ENCODE measurements around the gene PCDHGA7.
A peak's percentile ranks its signal among the peaks of the same experiment; 100 is the strongest.
"Not testable (repeated sequence)": the region's sequence is repeated elsewhere in the genome, so short reads cannot be mapped to it uniquely, and the experiment has no call there.

PCDHGA7 gene

DNA sequence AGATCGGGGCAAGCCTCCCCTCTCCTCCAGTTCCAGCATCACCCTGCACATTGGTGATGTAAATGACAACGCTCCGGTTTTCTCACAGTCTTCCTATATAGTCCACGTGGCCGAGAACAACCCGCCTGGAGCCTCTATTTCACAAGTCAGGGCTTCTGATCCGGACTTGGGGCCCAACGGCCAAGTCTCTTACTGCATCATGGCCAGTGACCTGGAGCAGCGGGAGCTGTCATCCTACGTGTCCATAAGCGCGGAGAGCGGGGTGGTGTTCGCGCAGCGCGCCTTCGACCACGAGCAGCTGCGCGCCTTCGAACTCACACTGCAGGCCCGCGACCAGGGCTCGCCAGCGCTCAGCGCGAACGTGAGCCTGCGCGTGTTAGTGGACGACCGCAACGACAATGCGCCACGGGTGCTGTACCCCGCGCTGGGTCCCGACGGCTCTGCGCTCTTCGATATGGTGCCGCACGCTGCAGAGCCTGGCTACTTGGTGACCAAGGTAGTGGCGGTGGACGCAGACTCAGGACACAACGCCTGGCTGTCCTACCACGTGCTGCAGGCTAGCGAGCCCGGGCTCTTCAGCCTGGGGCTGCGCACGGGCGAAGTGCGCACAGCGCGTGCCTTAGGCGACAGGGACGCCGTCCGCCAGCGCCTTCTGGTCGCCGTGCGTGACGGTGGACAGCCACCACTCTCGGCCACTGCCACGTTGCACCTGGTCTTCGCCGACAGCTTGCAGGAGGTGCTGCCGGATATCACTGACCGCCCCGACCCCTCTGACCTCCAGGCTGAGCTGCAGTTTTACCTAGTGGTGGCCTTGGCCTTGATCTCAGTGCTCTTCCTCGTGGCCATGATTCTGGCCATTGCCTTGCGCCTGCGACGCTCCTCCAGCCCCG lies 6.9 kb downstream of the PCDHGA7 start:
- peaks cover 0 to 8% (median 0%) of the 10 kb centered on the region in 4 experiments for H3K36me3 ChIP-seq (ENCODE audit: control insufficient read depth in 4 of 4, insufficient read depth in 4 of 4, low read length in 3 of 4)
- H3K27me3 ChIP-seq (replicated peaks in 2 of 5; ENCODE audit: control insufficient read depth in 4 of 5, insufficient read depth in 5 of 5, low read length in 4 of 5), result peaks cover 13 to 80% (median 42%) of the 10 kb centered on the region in 5 experiments
- 34% methylated on average over 77 of the region's 77 CpGs for WGBS (ENCODE audit: insufficient coverage)
- H3K4me1 ChIP-seq (ENCODE audit: control extremely low read depth in 1 of 4, control insufficient read depth in 4 of 4, insufficient read depth in 4 of 4, low read length in 3 of 4), result no peaks in the 10 kb centered on the region
- H3K9me3 ChIP-seq (ENCODE audit: control extremely low read depth in 1 of 5, control insufficient read depth in 4 of 5, insufficient read depth in 2 of 5, low read depth in 1 of 5, low read length in 4 of 5), result peaks cover 0 to 77% (median 52%) of the 10 kb centered on the region in 5 experiments
- no peak overlapping the region for H3K27ac ChIP-seq (ENCODE audit: insufficient read depth in 1 of 2, low read depth in 1 of 2, low read length in 2 of 2, poor library complexity in 1 of 2, severe bottlenecking in 2 of 2)
- CTCF ChIA-PET, result interaction anchor here (1.0 to 1.7 kb wide), 4 partner anchors 7 to 135 kb away, joined by 3 to 4 read pairs (median 4); no protein-coding TSS in a partner anchor
- DNase-seq, result no peak
- POLR2A ChIA-PET, result no interaction called here
- H3K4me3 ChIP-seq (ENCODE audit: control insufficient read depth in 1 of 7, extremely low read depth in 1 of 7, insufficient read depth in 4 of 7, low read depth in 2 of 7, low read length in 6 of 7), result no peak overlapping the region

DNA sequence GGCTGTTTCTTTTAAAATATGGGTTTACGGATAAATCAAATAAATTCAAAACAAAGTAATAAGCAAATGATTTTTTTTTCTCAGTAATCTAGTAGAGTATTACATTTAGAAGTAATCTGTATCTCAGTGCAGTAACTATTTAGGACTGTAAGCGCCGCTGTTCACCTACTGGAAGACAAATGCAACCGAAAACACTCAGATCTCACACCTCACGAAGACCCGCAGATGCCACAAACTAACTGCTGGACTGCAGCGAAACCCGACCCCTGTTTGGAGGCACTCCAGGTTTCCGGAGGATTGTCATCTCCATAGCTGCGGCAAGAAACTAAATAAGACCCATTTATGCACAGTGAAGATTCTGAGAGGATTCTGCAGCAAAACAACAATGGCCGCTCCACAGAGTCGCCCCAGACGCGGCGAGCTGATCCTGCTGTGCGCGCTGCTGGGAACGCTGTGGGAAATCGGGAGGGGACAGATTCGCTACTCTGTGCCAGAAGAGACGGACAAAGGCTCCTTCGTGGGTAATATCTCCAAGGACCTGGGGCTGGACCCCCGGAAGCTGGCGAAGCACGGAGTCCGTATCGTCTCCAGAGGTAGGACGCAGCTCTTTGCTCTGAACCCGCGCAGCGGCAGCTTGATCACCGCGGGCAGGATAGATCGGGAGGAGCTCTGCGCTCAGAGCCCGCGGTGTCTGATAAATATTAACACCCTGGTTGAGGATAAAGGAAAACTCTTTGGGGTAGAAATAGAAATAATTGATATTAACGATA lies 10.1 kb downstream of the PCDHGA7 start, which contains the start of gene PCDHGA8:
Gene PCDHGA8, plus strand, starts transcription at position 205 of the 770 bp plus-strand sequence. Its CDS starts 181 bp downstream, at position 386.
- peak in 2 of 3 donors; percentile 49 to 52 for DNase-seq
- Histone ChIP-seq H3K4me3 (ENCODE audit: control insufficient read depth in 1 of 7, extremely low read depth in 1 of 7, insufficient read depth in 4 of 7, low read depth in 2 of 7, low read length in 6 of 7) (peak within 1 kb of the TSS in 1 of 7 experiments; percentile 28), H3K4me1 (ENCODE audit: control extremely low read depth in 1 of 4, control insufficient read depth in 4 of 4, insufficient read depth in 4 of 4, low read length in 3 of 4) (no peaks in the 10 kb centered on the region), H3K9me3 (ENCODE audit: control extremely low read depth in 1 of 5, control insufficient read depth in 4 of 5, insufficient read depth in 2 of 5, low read depth in 1 of 5, low read length in 4 of 5) (peaks cover 3 to 72% (median 55%) of the 10 kb centered on the region in 5 experiments), H3K27me3 (replicated peaks in 2 of 5; ENCODE audit: control insufficient read depth in 4 of 5, insufficient read depth in 5 of 5, low read length in 4 of 5) (peaks cover 13 to 76% (median 37%) of the 10 kb centered on the region in 5 experiments), H3K27ac (ENCODE audit: insufficient read depth in 1 of 2, low read depth in 1 of 2, low read length in 2 of 2, poor library complexity in 1 of 2, severe bottlenecking in 2 of 2) (no peak within 1 kb of the TSS), H3K36me3 (ENCODE audit: control insufficient read depth in 4 of 4, insufficient read depth in 4 of 4, low read length in 3 of 4) (peaks cover 0 to 8% (median 0%) of the 10 kb centered on the region in 4 experiments)
- CTCF ChIA-PET, result interaction anchor here (1.3 to 2.5 kb wide), 2 partner anchors 29 to 165 kb away, joined by 4 to 9 read pairs; partner anchors contain the start of gene PCDHGA11
- POLR2A ChIA-PET, result no interaction called here
- 33% methylated on average over 35 of the region's 38 CpGs for WGBS (ENCODE audit: insufficient coverage)

DNA sequence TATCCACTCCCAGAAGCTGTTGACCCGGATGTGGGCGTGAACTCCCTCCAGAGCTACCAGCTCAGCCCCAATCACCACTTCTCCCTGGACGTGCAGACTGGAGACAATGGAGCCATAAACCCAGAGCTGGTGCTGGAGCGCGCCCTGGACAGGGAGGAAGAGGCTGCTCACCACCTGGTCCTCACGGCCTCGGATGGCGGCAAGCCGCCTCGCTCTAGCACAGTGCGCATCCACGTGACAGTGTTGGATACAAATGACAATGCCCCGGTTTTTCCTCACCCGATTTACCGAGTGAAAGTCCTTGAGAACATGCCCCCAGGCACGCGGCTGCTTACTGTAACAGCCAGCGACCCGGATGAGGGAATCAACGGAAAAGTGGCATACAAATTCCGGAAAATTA lies 10.7 kb downstream of the PCDHGA7 start:
- POLR2A ChIA-PET, result no interaction called here

DNA sequence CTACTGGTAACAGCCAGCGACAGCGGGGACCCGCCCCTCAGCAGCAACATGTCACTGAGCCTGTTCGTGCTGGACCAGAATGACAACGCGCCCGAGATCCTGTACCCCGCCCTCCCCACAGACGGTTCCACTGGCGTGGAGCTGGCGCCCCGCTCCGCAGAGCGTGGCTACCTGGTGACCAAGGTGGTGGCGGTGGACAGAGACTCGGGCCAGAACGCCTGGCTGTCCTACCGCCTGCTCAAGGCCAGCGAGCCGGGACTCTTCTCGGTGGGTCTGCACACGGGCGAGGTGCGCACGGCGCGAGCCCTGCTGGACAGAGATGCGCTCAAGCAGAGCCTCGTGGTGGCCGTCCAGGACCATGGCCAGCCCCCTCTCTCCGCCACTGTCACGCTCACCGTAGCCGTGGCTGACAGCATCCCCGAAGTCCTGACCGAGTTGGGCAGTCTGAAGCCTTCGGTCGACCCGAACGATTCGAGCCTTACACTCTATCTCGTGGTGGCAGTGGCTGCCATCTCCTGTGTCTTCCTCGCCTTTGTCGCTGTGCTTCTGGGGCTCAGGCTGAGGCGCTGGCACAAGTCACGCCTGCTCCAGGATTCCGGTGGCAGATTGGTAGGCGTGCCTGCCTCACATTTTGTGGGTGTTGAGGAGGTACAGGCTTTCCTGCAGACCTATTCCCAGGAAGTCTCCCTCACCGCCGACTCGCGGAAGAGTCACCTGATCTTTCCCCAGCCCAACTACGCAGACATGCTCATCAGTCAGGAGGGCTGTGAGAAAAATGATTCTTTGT lies 12.1 kb downstream of the PCDHGA7 start:
- H3K27ac ChIP-seq (ENCODE audit: insufficient read depth in 1 of 2, low read depth in 1 of 2, low read length in 2 of 2, poor library complexity in 1 of 2, severe bottlenecking in 2 of 2); H3K4me1 ChIP-seq (ENCODE audit: control extremely low read depth in 1 of 4, control insufficient read depth in 4 of 4, insufficient read depth in 4 of 4, low read length in 3 of 4); H3K36me3 ChIP-seq (ENCODE audit: control insufficient read depth in 4 of 4, insufficient read depth in 4 of 4, low read length in 3 of 4); DNase-seq; H3K4me3 ChIP-seq (ENCODE audit: control insufficient read depth in 1 of 7, extremely low read depth in 1 of 7, insufficient read depth in 4 of 7, low read depth in 2 of 7, low read length in 6 of 7); POLR2A ChIA-PET: not testable (repeated sequence)
- Histone ChIP-seq H3K9me3 (ENCODE audit: control extremely low read depth in 1 of 5, control insufficient read depth in 4 of 5, insufficient read depth in 2 of 5, low read depth in 1 of 5, low read length in 4 of 5) (peaks cover 3 to 72% (median 52%) of the 10 kb centered on the region in 5 experiments), H3K27me3 (replicated peaks in 2 of 5; ENCODE audit: control insufficient read depth in 4 of 5, insufficient read depth in 5 of 5, low read length in 4 of 5) (peaks cover 12 to 73% (median 33%) of the 10 kb centered on the region in 5 experiments)
- WGBS (ENCODE audit: insufficient coverage), result 32% methylated on average over 26 of the region's 53 CpGs
- CTCF ChIA-PET, result interaction anchor here (1.1 to 4.1 kb wide), 3 partner anchors 19 to 118 kb away, joined by 3 to 17 read pairs (median 9); partner anchors contain the start of genes PCDHGA10 and TAF7

More for the DNA sequence above, 10.7 kb downstream of the PCDHGA7 start:
- peaks cover 0 to 8% (median 0%) of the 10 kb centered on the region in 4 experiments for H3K36me3 ChIP-seq (ENCODE audit: control insufficient read depth in 4 of 4, insufficient read depth in 4 of 4, low read length in 3 of 4)
- H3K27me3 ChIP-seq (replicated peaks in 2 of 5; ENCODE audit: control insufficient read depth in 4 of 5, insufficient read depth in 5 of 5, low read length in 4 of 5), result peaks cover 13 to 73% (median 35%) of the 10 kb centered on the region in 5 experiments
- H3K4me1 ChIP-seq (ENCODE audit: control extremely low read depth in 1 of 4, control insufficient read depth in 4 of 4, insufficient read depth in 4 of 4, low read length in 3 of 4), result no peaks in the 10 kb centered on the region
- peaks cover 3 to 73% (median 52%) of the 10 kb centered on the region in 5 experiments for H3K9me3 ChIP-seq (ENCODE audit: control extremely low read depth in 1 of 5, control insufficient read depth in 4 of 5, insufficient read depth in 2 of 5, low read depth in 1 of 5, low read length in 4 of 5)
- H3K4me3 ChIP-seq (ENCODE audit: control insufficient read depth in 1 of 7, extremely low read depth in 1 of 7, insufficient read depth in 4 of 7, low read depth in 2 of 7, low read length in 6 of 7), result peak overlapping the region in 1 of 7 experiments; percentile 28
- DNase-seq, result no peak
- CTCF ChIA-PET, result interaction anchor here (1.3 kb wide), 1 partner anchor 165 kb away, joined by 4 read pairs; no protein-coding TSS in a partner anchor
- WGBS (ENCODE audit: insufficient coverage), result 30% methylated on average over 17 of the region's 21 CpGs
- no peak overlapping the region for H3K27ac ChIP-seq (ENCODE audit: insufficient read depth in 1 of 2, low read depth in 1 of 2, low read length in 2 of 2, poor library complexity in 1 of 2, severe bottlenecking in 2 of 2)

DNA sequence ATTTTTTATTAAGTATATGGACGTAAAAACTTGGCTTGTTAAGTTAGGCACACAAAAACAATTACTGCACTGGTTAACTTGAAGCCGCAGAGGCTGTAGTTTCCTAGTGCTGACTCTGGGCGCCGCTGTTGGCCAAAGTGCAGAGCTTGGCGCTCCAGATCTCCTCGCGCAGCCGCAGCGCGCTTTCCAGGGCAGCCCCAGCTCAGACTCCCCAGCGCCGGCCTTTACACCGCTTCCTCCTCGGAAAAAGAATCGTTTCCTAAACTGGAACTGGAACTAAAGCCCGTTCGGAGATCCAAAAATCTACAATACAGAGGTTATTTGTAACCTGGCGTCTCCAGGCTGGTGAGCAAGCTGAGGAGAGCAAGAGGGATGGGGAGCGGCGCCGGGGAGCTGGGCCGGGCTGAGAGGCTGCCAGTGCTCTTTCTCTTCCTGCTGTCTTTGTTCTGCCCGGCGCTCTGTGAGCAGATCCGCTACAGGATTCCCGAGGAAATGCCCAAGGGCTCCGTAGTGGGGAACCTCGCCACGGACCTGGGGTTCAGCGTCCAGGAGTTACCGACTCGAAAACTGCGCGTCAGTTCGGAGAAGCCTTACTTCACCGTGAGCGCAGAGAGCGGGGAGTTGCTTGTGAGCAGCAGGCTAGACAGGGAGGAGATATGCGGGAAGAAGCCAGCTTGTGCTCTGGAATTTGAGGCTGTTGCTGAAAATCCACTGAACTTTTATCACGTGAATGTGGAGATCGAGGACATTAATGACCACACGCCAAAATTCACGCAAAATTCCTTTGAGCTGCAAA lies 15.4 kb downstream of the PCDHGA7 start, which contains the start of gene PCDHGB5:
Gene PCDHGB5, plus strand, starts transcription at position 192 of the 796 bp plus-strand sequence. Its CDS starts 181 bp downstream, at position 373.
- Histone ChIP-seq H3K9me3 (ENCODE audit: control extremely low read depth in 1 of 5, control insufficient read depth in 4 of 5, insufficient read depth in 2 of 5, low read depth in 1 of 5, low read length in 4 of 5) (peaks cover 8 to 69% (median 52%) of the 10 kb centered on the region in 5 experiments), H3K27me3 (replicated peaks in 2 of 5; ENCODE audit: control insufficient read depth in 4 of 5, insufficient read depth in 5 of 5, low read length in 4 of 5) (peaks cover 22 to 70% (median 31%) of the 10 kb centered on the region in 5 experiments), H3K4me3 (ENCODE audit: control insufficient read depth in 1 of 7, extremely low read depth in 1 of 7, insufficient read depth in 4 of 7, low read depth in 2 of 7, low read length in 6 of 7) (peak within 1 kb of the TSS in 5 of 7 experiments; percentile 29 to 71 (median 48))
- POLR2A ChIA-PET; H3K36me3 ChIP-seq (ENCODE audit: control insufficient read depth in 4 of 4, insufficient read depth in 4 of 4, low read length in 3 of 4); H3K27ac ChIP-seq (ENCODE audit: insufficient read depth in 1 of 2, low read depth in 1 of 2, low read length in 2 of 2, poor library complexity in 1 of 2, severe bottlenecking in 2 of 2); H3K4me1 ChIP-seq (ENCODE audit: control extremely low read depth in 1 of 4, control insufficient read depth in 4 of 4, insufficient read depth in 4 of 4, low read length in 3 of 4): not testable (repeated sequence)
- CTCF ChIA-PET, result interaction anchor here (0.6 to 4.1 kb wide), 14 partner anchors 9 to 166 kb away, joined by 3 to 20 read pairs (median 4); partner anchors contain the start of genes PCDHGA10, PCDHGA11, PCDHGB3 and PCDHGB6
- DNase-seq, result peak; percentile 43 to 81 (median 79)
- WGBS (ENCODE audit: insufficient coverage), result 4% methylated on average over 9 of the region's 43 CpGs

All from common myeloid progenitor, CD34-positive (primary cell).